ENCODE results near the gene PROB1. TPM values are rescaled to one million over a fixed set of nuclear protein-coding genes. Genes with fewer than 3 reads are reported as not detected.
"Not testable (repeated sequence)": the region's sequence is repeated elsewhere in the genome, so short reads cannot be mapped to it uniquely, and the experiment has no call there.

The PROB1 gene
- total and polyA plus RNA-seq, 5 donors, result 22.2 to 38.5 (median 30.4) TPM

- WGBS, result 46% methylated on average over 33 of the region's 33 CpGs
- peak overlapping the region; percentile 8 for H3K4me3 ChIP-seq (ENCODE audit: low read length)
- ATAC-seq (no peak), DNase-seq (peak in 1 of 3 donors; percentile 43)
- H3K27me3 ChIP-seq (ENCODE audit: control insufficient read depth, insufficient read depth), result no peaks in the 10 kb centered on the region
- no peaks in the 10 kb centered on the region for H3K9me3 ChIP-seq (ENCODE audit: control insufficient read depth, low read length)
- no peak overlapping the region for H3K27ac ChIP-seq (ENCODE audit: low read length)
- intact Hi-C loops (cut with DNase I), result loop anchor here in 1 of 4 donors (2.0 kb wide), 1 partner anchor 23 kb away; no protein-coding TSS in a partner anchor
- H3K4me1 ChIP-seq (ENCODE audit: control insufficient read depth, insufficient read depth, low read length), result peaks cover 8% of the 10 kb centered on the region
Measured at GRCh38 chr5:139391570-139392323, 3.2 kb downstream of the PROB1 start.

GRCh38 chr5:139390639-139391569 lies 4.0 kb downstream of the PROB1 start:
- ATAC-seq, result no peak

GRCh38 chr5:139389701-139390638 lies 4.9 kb downstream of the PROB1 start, which contains the start of gene MZB1:
MZB1 (minus strand) TSS chr5:139389913; CDS start chr5:139389856, 57 bp downstream.
- peaks cover 4% of the 10 kb centered on the region for H3K4me1 ChIP-seq (ENCODE audit: control insufficient read depth, insufficient read depth, low read length)
- 77% methylated on average over 11 of the region's 11 CpGs for WGBS
- no peaks in the 10 kb centered on the region for H3K27me3 ChIP-seq (ENCODE audit: control insufficient read depth, insufficient read depth)
- DNase-seq (peak in 1 of 3 donors; percentile 61), ATAC-seq (no peak)
- no peak within 1 kb of the TSS for H3K27ac ChIP-seq (ENCODE audit: low read length)
- intact Hi-C loops (cut with DNase I), result no loop called here
- H3K9me3 ChIP-seq (ENCODE audit: control insufficient read depth, low read length), result no peaks in the 10 kb centered on the region
- H3K4me3 ChIP-seq (ENCODE audit: low read length), result no peak within 1 kb of the TSS

More at GRCh38 chr5:139390639-139391569, 4.0 kb downstream of the PROB1 start:
- intact Hi-C loops (cut with DNase I), result no loop called here
- Histone ChIP-seq H3K9me3 (ENCODE audit: control insufficient read depth, low read length) (no peaks in the 10 kb centered on the region), H3K4me1 (ENCODE audit: control insufficient read depth, insufficient read depth, low read length) (peaks cover 4% of the 10 kb centered on the region), H3K4me3 (ENCODE audit: low read length) (no peak overlapping the region), H3K27ac (ENCODE audit: low read length) (no peak overlapping the region), H3K27me3 (ENCODE audit: control insufficient read depth, insufficient read depth) (no peaks in the 10 kb centered on the region)
- 57% methylated on average over 10 of the region's 10 CpGs for WGBS
- DNase-seq, result peak in 1 of 3 donors; percentile 24

- 13% methylated on average over 8 of the region's 8 CpGs for WGBS
- no peak overlapping the region for H3K27ac ChIP-seq (ENCODE audit: low read length)
- DNase-seq (peak; percentile 48 to 77 (median 77)), ATAC-seq (peak; percentile 28 to 50)
- H3K4me1 ChIP-seq (ENCODE audit: control insufficient read depth, insufficient read depth, low read length), result peaks cover 5% of the 10 kb centered on the region
- intact Hi-C loops (cut with DNase I), result no loop called here
- H3K27me3 ChIP-seq (ENCODE audit: control insufficient read depth, insufficient read depth), result no peaks in the 10 kb centered on the region
- no peaks in the 10 kb centered on the region for H3K9me3 ChIP-seq (ENCODE audit: control insufficient read depth, low read length)
- no peak overlapping the region for H3K4me3 ChIP-seq (ENCODE audit: low read length)
Measured at GRCh38 chr5:139388198-139388821, 6.6 kb downstream of the PROB1 start.

GRCh38 chr5:139387611-139388197 lies 7.2 kb downstream of the PROB1 start:
- peak in 1 of 3 donors; percentile 41 for DNase-seq
- 60% methylated on average over 10 of the region's 10 CpGs for WGBS
- no peak for ATAC-seq
- H3K27me3 ChIP-seq (ENCODE audit: control insufficient read depth, insufficient read depth), result no peaks in the 10 kb centered on the region
- no peaks in the 10 kb centered on the region for H3K9me3 ChIP-seq (ENCODE audit: control insufficient read depth, low read length)
- no peak overlapping the region for H3K27ac ChIP-seq (ENCODE audit: low read length)
- peaks cover 5% of the 10 kb centered on the region for H3K4me1 ChIP-seq (ENCODE audit: control insufficient read depth, insufficient read depth, low read length)
- H3K4me3 ChIP-seq (ENCODE audit: low read length), result no peak overlapping the region
- intact Hi-C loops (cut with DNase I), result no loop called here

- 96% methylated on average over 10 of the region's 10 CpGs for WGBS
- H3K4me1 ChIP-seq (ENCODE audit: control insufficient read depth, insufficient read depth, low read length); H3K9me3 ChIP-seq (ENCODE audit: control insufficient read depth, low read length); intact Hi-C loops (cut with DNase I); H3K27me3 ChIP-seq (ENCODE audit: control insufficient read depth, insufficient read depth); H3K27ac ChIP-seq (ENCODE audit: low read length); ATAC-seq; H3K4me3 ChIP-seq (ENCODE audit: low read length): not testable (repeated sequence)
- DNase-seq, result peak in 1 of 3 donors; percentile 29
Measured at GRCh38 chr5:139386956-139387355, 7.9 kb downstream of the PROB1 start.

- Histone ChIP-seq H3K4me1 (ENCODE audit: control insufficient read depth, insufficient read depth, low read length) (peaks cover 5% of the 10 kb centered on the region), H3K9me3 (ENCODE audit: control insufficient read depth, low read length) (no peaks in the 10 kb centered on the region), H3K27me3 (ENCODE audit: control insufficient read depth, insufficient read depth) (no peaks in the 10 kb centered on the region), H3K27ac (ENCODE audit: low read length) (no peak overlapping the region), H3K4me3 (ENCODE audit: low read length) (no peak overlapping the region)
- DNase-seq (no peak), ATAC-seq (no peak)
- WGBS, result 82% methylated on average over 5 of the region's 5 CpGs
- intact Hi-C loops (cut with DNase I), result no loop called here
Measured at GRCh38 chr5:139386050-139386438, 8.9 kb downstream of the PROB1 start.

- no peaks in the 10 kb centered on the region for H3K9me3 ChIP-seq (ENCODE audit: control insufficient read depth, low read length)
- H3K4me3 ChIP-seq (ENCODE audit: low read length), result peak overlapping the region; percentile 37
- peak in 1 of 3 donors; percentile 20 for DNase-seq
- H3K27ac ChIP-seq (ENCODE audit: low read length), result peak overlapping the region; percentile 30
- H3K27me3 ChIP-seq (ENCODE audit: control insufficient read depth, insufficient read depth), result no peaks in the 10 kb centered on the region
- WGBS, result 47% methylated on average over 8 of the region's 8 CpGs
- intact Hi-C loops (cut with DNase I), result no loop called here
- peaks cover 5% of the 10 kb centered on the region for H3K4me1 ChIP-seq (ENCODE audit: control insufficient read depth, insufficient read depth, low read length)
- peak; percentile 3 to 29 for ATAC-seq
Measured at GRCh38 chr5:139385061-139386049, 9.5 kb downstream of the PROB1 start.

- Histone ChIP-seq H3K27ac (ENCODE audit: low read length) (peak overlapping the region; percentile 30), H3K27me3 (ENCODE audit: control insufficient read depth, insufficient read depth) (no peaks in the 10 kb centered on the region), H3K4me1 (ENCODE audit: control insufficient read depth, insufficient read depth, low read length) (peaks cover 5% of the 10 kb centered on the region), H3K4me3 (ENCODE audit: low read length) (peak overlapping the region; percentile 37), H3K9me3 (ENCODE audit: control insufficient read depth, low read length) (no peaks in the 10 kb centered on the region)
- 73% methylated on average over 9 of the region's 9 CpGs for WGBS
- intact Hi-C loops (cut with DNase I), result no loop called here
- ATAC-seq, result no peak
- peak in 1 of 3 donors; percentile 24 for DNase-seq
Measured at GRCh38 chr5:139384591-139385051, 10.3 kb downstream of the PROB1 start.
